B cell (primary cell): ENCODE measurements around the gene TSPO2.

Experiments used
- CTCF ChIP-seq: fragments of 200-600 bp; IDR thresholded peaks from one replicate; pipeline ENCODE4 v1.8.0; 2022; ENCODE audit warnings: antibody characterized with exemption, mild to moderate bottlenecking
- EZH2 ChIP-seq: IDR thresholded peaks from 2 replicates; pipeline ENCODE4 v1.6.1; 2012; ENCODE audit warnings: borderline replicate concordance, low read depth, mild to moderate bottlenecking, moderate library complexity, low read length; ENCODE audit not compliant: insufficient read depth, poor library complexity, severe bottlenecking

- no peak for TF ChIP-seq CTCF
- no peak for TF ChIP-seq EZH2
Observed at GRCh38 chr6:40992746-40993145, 49.5 kb upstream of the TSPO2 start.
